HCT116 (cell line): Measurements from ENCODE around the gene SLC6A12.

Experiments used
- ELF1 ChIP-seq: IDR thresholded peaks from 2 replicates; pipeline ENCODE4 v1.6.1; 2012; ENCODE audit warnings: low read depth, borderline replicate concordance
- EZH2 ChIP-seq: fragments of 200-600 bp; sonication (generic); IDR thresholded peaks from 2 replicates; pipeline ENCODE4 v1.6.1; 2017; ENCODE audit warnings: antibody characterized with exemption, mixed run types
- JUND ChIP-seq: IDR thresholded peaks from 2 replicates; pipeline ENCODE4 v1.6.1; 2012
- POLR2A ChIP-seq: IDR thresholded peaks from 2 replicates; pipeline ENCODE4 v1.7.0; 2011; ENCODE audit warnings: borderline replicate concordance; ENCODE audit not compliant: insufficient read depth, insufficient read length; ENCODE audit errors: extremely low read depth
- RAD21 ChIP-seq: IDR thresholded peaks from 2 replicates; pipeline ENCODE4 v1.6.1; 2012; ENCODE audit warnings: low read depth, mild to moderate bottlenecking
- YY1 ChIP-seq: IDR thresholded peaks from 2 replicates; pipeline ENCODE4 v1.6.1; 2011; ENCODE audit warnings: low read length, low read depth, moderate library complexity, mild to moderate bottlenecking; ENCODE audit not compliant: insufficient replicate concordance; ENCODE audit errors: extremely low read depth
- ZNF274 ChIP-seq: fragments of 200-500 bp; sonication (Bioruptor generic); IDR thresholded peaks from 2 replicates; pipeline ENCODE4 v1.6.1; 2014; ENCODE audit warnings: mild to moderate bottlenecking, low read depth, low read length, inconsistent platforms
- TF ChIP-seq, protein P1 (sequence below), 3 experiments: fragments of 200-600 bp in 1 of 3; sonication (generic) in 1 of 3; IDR thresholded peaks in 2 of 3; conservative IDR thresholded peaks in 1 of 3; 2 replicates each; pipeline ENCODE4 v1.5.1; 2012 to 2017; ENCODE audit warnings: low read depth in 2 of 3, low read length in 2 of 3, antibody characterized with exemption in 1 of 3, borderline replicate concordance in 1 of 3, control low read depth in 1 of 3, mild to moderate bottlenecking in 1 of 3, mixed read lengths in 1 of 3, mixed run types in 1 of 3, moderate library complexity in 1 of 3; ENCODE audit not compliant: insufficient read depth in 1 of 3
- TF ChIP-seq, protein P2 (sequence below): IDR thresholded peaks from 2 replicates; pipeline ENCODE4 v1.6.1; 2011; ENCODE audit warnings: mild to moderate bottlenecking, low read length, moderate library complexity; ENCODE audit not compliant: insufficient replicate concordance; ENCODE audit errors: extremely low read depth
- TF ChIP-seq, protein P3 (sequence below): IDR thresholded peaks from 2 replicates; pipeline ENCODE4 v1.6.1; 2012

DNA sequence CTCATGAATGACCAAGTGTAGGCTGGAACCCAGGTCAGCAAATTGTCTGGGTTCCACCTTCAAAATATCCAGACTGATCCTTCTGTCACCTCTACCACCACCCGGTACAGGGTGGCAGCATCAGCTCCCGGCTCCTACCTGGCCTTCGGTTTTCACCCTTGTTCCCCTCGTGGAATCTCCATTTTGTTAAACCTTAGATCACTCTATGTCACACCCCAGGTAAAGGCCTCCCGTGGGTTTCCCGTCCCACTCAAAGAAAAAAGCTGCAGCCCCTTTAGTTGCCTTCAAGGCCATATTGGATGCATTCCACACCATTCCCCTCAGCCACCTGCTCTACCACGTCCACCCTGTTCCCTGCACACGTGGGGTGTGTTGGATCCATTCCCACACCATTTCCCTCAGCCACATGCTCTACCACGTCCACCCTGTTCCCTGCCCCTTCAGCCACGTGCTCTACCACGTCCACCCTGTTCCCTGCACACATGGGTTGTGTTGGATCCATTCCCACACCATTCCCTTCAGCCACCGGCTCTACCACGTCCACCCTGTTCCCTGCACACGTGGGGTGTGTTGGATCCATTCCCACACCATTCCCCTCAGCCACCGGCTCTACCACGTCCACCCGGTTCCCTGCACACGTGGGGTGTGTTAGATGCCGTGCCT is 24.9 kb upstream of the SLC6A12 start:
- TF ChIP-seq, protein P1, sequence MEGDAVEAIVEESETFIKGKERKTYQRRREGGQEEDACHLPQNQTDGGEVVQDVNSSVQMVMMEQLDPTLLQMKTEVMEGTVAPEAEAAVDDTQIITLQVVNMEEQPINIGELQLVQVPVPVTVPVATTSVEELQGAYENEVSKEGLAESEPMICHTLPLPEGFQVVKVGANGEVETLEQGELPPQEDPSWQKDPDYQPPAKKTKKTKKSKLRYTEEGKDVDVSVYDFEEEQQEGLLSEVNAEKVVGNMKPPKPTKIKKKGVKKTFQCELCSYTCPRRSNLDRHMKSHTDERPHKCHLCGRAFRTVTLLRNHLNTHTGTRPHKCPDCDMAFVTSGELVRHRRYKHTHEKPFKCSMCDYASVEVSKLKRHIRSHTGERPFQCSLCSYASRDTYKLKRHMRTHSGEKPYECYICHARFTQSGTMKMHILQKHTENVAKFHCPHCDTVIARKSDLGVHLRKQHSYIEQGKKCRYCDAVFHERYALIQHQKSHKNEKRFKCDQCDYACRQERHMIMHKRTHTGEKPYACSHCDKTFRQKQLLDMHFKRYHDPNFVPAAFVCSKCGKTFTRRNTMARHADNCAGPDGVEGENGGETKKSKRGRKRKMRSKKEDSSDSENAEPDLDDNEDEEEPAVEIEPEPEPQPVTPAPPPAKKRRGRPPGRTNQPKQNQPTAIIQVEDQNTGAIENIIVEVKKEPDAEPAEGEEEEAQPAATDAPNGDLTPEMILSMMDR (IDR thresholded peaks at IDR 0.05 in 2 of 3, conservative IDR thresholded peaks at IDR 0.05 in 1 of 3; ENCODE audit: borderline replicate concordance in 1 of 3, insufficient read depth in 1 of 3, low read depth in 2 of 3, low read length in 2 of 3): no peak
- TF ChIP-seq, protein P2, sequence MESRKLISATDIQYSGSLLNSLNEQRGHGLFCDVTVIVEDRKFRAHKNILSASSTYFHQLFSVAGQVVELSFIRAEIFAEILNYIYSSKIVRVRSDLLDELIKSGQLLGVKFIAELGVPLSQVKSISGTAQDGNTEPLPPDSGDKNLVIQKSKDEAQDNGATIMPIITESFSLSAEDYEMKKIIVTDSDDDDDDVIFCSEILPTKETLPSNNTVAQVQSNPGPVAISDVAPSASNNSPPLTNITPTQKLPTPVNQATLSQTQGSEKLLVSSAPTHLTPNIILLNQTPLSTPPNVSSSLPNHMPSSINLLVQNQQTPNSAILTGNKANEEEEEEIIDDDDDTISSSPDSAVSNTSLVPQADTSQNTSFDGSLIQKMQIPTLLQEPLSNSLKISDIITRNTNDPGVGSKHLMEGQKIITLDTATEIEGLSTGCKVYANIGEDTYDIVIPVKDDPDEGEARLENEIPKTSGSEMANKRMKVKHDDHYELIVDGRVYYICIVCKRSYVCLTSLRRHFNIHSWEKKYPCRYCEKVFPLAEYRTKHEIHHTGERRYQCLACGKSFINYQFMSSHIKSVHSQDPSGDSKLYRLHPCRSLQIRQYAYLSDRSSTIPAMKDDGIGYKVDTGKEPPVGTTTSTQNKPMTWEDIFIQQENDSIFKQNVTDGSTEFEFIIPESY: no peak
- TF ChIP-seq POLR2A: no peak
- TF ChIP-seq, protein P3, sequence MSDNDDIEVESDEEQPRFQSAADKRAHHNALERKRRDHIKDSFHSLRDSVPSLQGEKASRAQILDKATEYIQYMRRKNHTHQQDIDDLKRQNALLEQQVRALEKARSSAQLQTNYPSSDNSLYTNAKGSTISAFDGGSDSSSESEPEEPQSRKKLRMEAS: no peak
- no peak for TF ChIP-seq EZH2
- TF ChIP-seq JUND: no peak
- no peak for TF ChIP-seq RAD21
- TF ChIP-seq ZNF274: no peak
- no peak for TF ChIP-seq ELF1
- TF ChIP-seq YY1: no peak
